HG02642 (cell line): ENCODE data around the gene HSBP1.

ENCODE experiments used
- ATAC-seq: cut with Tn5 transposase; IDR thresholded peaks from one replicate; pipeline ENCODE4 v1.9.1; 2021; ENCODE audit warnings: mild to moderate bottlenecking; ENCODE audit not compliant: unreplicated experiment, poor library complexity

Gene HSBP1

DNA sequence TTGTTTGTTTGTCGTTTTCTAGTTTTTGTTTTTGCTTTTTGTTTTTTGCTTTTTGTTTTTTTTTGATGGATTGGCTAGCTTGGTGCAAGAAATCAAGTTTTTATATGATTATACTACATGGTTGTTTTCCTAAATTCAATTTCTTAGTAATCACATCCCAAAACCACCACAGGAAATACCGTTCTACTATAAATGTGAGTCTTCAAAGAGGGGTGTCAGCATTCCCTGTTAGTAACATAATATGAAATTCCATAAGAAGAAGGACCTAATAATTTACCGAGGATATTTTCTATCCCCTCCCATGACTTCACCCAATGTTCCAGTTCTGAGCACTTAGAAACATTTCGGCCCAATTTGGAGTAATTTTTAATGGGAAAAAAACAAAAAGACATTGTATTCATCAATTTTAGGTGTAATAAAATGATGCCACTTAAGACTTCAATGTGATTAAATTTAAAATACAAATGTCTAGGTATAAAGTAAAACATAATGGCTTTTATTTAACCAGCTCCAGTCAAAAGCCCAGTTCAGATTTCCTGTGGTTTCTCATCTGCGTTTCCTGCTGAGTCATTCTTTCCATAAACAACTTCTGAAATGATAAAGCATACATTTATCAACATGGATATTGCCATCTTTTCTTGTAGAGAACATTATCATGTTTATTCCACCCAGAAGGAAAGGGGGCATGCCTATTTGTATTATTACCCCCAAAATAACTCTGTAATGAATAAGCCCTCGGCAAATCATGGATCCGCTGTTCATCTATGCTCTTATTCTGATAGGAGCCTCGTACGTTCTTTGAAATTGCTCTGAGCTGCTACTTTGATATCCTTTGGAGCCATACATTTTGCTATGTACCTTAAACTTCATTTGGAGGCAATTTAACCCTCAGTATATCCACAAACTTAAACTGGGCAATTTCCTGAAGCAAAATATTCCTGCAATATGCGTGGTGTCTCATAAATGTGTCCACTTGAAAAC is 28.1 kb downstream of the HSBP1 start:
- no peak for ATAC-seq

DNA sequence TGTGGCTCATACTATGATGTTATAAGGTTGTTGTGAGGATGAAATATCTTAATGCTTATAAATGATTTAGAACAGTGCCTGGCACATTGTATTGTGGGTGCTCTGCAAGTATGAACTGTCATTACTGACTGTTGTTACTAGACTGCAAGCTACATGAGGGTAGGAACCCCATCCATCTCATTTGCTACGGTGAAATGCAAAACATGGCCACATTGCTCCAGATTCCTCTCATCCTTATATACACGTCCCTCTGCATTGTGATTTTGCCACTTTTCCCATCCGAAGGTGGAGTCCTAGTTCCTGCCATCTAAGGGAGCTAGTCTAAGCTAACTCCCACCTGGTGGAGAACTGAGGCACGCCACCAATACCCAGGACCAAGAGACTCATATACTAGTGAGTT is 29.8 kb downstream of the HSBP1 start:
- ATAC-seq: no peak

DNA sequence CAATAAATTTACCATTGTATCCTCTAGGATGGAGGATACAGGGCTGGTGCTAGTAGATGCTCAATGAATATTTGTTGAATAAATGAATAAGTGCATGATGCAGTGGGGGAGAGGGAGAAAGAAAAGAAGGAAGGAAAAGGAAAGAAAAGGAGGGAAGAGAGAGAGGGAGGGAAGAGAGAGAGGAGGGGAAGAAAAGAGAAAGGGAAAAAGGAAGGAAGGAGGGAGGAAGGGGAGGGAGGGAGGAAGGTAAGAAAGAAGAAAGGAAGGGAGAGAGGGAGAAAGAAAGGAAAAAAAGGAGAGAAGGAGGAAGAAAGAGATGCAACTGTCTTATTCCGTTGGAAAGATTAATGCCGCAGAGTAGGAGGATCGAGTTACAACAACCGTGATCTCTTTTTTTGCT is 30.4 kb downstream of the HSBP1 start:
- no peak for ATAC-seq

DNA sequence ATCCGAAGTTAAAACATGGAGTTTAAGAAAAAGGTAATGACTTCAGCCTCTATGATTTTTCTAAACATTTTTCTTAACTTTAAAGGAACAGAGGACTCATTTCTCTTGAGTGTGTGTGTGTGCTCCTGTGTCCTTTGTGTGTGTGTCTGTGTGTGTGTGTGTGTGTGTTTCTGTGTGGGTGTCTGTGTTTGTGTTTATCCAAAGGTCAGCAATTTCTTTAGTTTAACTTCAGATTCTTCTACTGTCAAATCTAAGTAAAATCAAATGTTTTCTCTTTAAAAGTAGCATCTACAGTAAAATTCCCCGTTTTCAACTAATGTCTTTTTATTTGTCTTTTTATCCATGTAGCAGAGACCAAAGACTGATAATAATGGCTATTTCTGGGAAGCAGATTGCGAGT is 31.8 kb downstream of the HSBP1 start:
- no peak for ATAC-seq

DNA sequence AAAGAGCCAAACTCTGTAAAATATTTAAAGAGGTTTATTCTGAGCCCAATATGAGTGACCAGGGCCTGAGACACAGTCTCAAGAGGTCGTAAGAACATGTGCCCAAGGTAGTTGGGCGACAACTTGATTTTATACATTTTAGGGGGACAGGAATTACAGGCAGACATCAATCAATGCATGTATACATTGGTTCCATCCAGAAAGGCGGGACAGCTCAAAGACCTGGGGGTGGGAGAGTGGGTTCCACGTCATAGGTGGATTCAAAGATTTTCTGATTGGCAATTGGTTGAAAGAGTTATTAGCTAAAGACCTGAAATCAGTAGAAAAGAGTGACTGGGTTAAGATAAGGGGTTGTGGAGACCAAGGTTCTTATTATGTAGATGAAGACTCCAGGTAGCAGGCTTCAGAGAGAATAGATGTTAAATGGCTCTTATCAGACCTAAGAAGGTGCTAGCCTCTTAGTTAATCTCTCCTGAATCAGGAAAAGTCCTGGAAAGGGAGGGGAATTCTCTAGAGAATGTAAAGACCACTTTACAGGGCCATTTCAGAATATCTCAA is 32.4 kb downstream of the HSBP1 start:
- no peak for ATAC-seq

DNA sequence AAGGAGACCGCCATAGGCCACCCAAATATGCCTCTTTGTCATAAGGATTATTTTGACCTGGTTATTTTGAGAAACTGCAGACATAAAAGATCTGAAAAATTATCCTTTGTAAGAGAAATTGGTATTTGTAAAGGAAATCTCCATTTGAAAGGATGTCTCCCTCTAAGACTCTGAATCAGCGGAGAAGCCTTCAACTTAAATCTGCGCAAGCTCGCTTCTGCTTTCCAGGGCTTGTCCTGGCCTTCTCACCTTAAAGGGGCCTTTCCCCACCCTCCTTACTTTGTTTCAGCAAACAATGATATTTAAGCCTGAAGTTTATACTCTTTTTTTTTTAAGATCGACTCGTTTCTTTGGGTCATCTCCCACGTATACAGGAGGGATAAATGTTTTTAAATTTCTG is 34.5 kb downstream of the HSBP1 start:
- ATAC-seq: no peak

DNA sequence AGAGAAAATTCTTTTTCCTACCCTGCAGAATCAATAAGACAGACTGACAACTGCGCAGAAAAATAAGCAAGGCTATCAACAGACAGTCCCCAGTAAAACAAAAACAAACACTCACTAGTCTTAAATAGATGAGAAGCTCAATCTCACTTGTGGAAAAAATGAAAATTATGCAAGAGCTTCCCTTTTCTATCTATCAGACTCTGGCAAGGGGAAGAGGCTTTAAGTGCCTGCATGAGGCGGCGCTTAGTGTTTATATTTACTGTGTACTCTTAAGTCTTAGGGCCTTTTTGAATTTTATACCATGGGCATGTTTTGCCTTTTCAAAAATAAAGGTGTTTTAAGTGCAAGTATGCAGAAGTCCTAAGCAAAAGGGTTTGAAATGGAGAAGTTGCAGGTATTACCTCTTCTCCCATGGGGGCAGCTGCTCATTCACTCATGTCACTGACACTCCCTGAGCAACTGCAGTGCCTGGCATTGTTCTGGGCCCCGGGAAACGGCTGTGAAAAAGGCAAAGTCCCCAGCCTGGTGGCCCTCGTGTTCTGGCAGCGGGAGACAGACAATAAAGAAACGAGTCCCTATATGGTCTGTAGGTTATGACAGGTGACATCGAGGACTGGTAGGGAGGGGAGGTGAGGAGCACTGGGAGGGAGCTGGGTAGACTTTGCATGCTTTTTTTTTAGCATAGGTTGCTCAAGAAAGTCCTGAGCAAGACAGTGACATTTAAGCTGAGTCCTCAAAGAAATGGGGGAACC is 35.2 kb downstream of the HSBP1 start:
- ATAC-seq: no peak

DNA sequence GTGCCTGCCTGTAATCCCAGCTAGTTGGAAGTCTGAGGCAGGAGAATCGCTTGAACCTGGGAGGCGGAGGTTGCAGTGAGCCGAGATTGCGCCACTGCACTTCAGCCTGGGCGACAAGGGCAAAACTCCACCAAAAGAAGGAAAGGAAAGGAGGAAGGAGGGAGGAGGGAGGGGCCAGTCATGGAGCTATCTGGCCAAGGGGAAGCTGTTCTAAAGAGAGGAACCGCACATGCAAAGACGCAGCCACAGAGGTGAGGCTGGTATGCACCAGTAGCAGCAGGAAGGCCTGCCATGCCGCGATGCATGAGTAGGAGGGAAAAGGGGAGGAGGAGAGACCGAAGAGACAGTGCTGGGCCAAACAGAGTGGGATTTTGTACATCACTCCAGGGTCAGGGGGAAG is 35.9 kb downstream of the HSBP1 start:
- ATAC-seq: no peak

DNA sequence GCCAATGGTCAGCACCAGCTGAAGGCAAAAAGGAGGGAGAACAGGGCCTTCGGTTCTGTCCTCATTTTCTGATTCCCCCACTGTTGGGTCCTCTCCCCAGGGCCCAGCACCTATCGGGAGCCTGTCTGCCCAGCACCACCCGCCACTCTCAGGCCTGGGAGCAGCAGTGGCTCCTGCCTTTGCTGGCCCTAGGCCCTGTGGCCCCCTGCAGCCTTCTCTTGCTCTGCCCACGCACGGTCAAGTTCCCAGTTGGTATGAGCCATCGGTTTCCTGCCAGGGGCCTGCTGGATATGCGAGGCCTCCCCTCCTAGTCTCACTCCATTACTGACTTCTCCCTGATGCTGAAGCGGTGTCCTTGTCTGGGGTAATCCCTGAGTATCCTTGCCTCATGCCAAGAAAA is 37.5 kb downstream of the HSBP1 start:
- no peak for ATAC-seq

DNA sequence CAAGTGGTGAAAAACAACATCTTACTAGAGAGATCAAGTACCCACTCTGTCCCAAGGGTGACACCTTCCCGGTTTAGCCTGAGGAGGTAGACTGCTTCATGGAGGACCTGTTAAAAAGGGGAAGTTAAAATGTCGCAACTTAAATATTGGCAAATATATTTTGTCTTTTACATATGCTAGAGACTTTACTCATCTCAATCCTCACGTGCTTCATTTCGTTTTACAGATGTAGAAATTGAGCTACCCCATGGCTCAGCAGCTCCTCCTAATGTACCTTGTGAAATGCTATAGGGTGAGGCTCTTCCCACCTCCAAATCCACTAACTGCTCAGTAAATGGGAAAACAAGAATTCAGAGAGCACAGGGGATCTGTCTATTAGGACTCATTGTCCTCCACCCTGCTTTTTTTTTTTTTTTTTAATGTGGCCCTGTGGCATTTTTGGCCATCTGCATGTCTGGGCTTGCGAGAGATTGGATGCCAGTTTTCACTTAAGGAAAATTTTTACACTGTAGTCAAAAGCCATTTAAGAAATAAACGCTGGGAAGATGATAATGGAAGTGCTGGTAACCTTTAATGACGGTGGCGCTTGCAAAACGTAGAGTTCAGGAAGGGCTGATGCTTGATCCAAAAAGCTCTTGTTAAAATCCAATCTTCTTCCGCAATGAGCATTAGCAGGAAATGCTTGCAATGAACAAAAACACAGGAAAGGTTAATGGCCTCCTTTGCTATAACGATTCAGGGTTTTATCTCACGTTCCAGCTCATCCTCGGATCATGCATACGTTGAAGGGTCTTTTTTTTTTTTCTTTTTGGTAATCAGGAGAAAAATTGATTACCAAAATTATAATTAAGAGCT is 39.8 kb downstream of the HSBP1 start:
- ATAC-seq: no peak

DNA sequence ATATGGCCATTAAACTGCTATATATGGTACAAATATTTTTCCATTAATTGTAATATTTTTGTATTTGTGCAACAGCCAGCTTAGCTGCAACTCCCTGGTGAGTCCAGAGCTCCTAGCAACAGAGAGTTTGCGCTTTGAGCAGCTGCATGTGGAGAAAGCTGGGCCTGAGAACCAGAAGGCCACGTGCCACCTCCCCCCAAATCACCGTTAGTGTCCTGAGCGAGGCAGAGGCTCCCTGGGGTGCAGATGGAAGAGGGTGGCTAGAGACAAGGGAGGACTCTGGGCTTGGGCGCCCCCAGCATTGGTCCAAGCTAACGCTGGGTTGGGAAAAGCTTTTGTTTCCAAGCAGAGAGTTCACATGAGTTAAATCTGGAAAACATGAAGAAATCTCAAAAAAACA is 41.6 kb downstream of the HSBP1 start:
- ATAC-seq: no peak

DNA sequence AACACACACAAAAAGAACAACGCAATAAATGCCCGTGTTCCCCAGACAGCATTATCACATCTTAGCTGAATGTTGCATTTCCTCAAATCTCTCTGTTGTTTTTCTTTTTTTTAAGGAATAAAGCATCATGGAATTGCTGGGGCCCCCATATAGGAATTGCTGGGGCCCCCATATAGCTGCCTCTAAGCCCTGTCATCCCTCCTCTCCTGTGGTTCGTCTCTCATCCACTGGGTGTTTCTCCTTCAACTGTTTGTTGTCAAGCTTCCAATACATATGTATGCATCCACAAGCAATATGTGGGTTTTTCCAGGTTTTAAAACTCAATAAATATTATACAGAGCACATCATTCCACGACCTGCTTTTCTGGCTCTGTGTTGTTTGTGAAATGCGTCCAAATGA is 43.2 kb downstream of the HSBP1 start:
- no peak for ATAC-seq

DNA sequence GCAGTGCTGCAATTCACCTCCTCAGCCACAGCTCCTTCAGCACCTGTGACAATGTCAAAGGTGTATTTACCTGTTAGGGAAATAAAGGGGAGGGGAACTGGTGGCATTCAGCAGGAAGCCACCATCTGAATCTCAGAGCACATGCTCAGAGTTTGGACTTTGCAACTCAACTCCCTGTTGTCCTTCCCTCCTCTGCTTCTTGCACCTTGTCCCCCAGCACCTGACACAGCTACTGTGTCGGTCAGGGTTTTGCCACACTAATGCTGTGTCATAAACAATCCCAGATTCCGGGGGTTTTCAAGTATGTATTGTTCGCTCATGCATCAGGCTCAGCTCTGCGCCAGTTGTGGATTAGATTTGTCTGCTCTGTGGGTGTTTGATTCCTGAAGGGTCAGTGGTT is 43.7 kb downstream of the HSBP1 start:
- no peak for ATAC-seq

DNA sequence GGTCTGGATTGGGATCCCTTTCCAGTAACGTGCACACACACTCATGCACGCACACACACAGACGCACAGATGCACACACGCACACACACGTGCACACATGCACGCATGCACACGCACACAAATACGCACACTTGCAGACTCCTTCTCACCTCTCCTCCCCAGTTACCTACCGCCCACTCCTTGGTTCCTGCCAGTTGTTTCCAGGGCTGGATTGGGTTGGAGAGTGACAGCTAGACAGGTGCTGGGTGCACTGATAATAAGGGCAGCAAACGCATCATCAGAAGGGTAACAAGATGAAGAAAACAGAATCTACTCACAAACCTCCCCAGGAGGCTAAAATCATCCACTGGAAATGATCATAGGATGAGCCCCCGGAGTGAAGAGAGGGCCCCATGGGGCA is 45.0 kb downstream of the HSBP1 start:
- ATAC-seq: no peak

DNA sequence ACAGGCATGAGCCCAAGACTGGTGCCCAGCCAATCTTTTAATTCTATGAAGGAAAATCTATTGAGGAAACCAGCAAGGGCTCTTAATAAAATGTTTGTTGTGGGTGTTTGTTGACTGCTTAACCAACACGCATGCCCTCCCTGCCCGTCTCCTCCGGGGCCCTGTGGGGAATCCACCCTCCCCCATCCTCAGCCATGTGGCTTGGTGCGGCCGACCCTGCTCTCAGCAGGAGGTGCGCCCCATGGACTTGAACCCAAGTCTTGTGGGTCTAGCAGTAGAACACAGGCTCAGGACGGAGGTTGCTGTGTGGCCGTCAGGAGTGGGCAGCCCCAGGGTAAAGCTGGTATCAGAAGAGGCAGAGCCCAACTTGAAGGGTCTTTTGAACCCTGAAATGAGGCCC is 46.1 kb downstream of the HSBP1 start:
- no peak for ATAC-seq

DNA sequence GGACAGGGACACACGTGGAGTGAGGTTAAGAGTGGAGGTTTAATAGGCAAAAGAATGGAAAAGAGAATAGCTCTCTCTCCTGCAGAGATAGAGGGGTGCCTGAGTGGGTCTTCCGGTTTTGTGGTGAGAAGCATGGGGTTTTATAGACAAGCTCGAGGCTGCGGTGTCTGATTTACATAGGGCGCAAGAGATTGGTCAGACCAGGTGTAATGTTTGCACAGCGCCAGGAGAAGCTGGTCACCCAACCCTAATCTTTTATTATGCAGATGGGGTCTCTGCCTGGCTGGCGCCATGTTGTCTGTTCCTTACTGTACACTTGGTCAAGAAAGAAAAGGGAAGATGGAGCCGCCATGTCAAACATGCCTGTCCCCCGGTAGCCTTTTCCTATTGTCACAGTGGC is 46.6 kb downstream of the HSBP1 start:
- ATAC-seq: no peak

DNA sequence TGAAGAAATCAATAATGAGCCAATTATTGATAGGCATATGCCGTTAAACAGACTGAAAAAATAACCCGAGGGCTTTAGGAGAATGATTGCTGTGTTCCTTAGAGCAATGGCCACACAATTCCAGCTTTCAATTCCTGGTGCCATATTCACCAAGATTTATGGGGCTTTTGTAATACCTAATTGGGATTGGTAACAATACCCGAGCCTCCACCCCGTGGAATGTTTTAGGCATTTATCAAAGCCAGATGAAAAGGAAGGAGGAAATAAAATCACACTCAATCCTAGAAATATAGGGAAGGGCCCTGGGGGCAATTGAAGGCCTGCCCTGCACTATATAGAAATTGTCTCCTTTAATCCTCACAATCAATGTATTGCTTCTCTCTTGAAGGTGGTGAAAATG is 49.0 kb downstream of the HSBP1 start:
- no peak for ATAC-seq

DNA sequence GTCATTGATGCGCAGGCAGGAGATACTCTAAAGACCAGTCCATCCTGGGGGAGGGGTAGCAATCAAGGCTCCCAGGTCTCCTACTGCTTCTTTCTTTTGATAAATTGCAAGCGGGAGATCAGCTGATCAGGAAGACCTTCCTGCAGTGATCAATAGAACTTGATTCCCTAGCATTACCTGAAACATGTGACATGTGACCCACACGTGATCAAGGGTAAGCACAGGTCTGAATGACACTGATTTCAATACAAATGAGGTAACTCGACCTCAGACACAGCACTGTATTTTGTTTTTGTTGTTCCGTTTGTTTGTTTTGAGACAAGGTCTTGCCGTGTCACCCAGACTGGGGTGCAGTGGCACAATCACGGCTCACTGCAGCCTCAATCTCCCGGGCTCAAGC is 51.5 kb downstream of the HSBP1 start:
- ATAC-seq: no peak

DNA sequence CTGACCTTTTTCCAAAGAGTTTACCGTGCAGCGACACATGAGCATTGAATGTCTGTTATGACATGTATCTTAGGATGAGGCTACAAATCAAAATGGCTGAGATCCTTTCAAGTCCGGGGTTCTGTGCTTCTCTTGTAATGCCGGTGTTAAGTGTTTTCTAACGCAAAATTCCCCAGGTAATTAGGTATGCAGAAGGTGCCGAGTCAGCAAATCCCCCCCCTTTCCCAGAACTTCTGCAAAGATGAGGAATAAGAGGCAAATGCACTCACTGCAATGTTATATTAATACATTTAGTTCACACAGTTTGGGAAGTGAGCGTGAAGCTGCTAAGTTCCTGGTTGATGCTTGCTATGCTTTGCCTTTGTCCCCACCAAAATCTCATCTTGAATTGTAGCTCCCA is 54.9 kb downstream of the HSBP1 start:
- ATAC-seq: no peak

DNA sequence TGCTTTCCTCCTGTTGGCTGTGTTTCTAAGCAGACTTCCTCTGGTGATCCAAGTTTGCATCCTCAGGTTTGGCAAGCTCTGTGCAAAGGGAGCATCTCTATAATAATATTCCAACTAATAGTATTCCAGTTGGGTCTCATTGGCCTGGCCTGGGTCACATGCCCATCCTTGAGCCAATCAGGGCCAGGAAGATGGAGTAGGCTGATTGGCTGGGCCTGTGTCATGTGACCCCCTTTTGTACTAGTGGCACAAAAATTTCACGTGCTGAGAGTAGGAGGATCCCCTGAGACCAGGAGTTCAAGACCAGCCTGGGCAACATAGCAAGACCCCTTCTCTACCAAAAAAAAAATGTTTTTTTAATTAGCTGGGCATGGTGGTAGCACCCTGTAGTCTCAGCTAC is 55.9 kb downstream of the HSBP1 start:
- no peak for ATAC-seq
